CD14-positive monocyte (primary cell): ENCODE data around the gene CXCR5. TPM values are rescaled to one million over a fixed set of nuclear protein-coding genes. Genes with fewer than 3 reads are reported as not detected.

ENCODE experiments used
- DNase-seq, 3 donors: peaks; one replicate each; pipeline ENCODE4 v3.0.0-alpha.2; 2011 to 2022
- H2AFZ ChIP-seq: 2 replicates; pipeline ENCODE4 v1.6.0; 2012; ENCODE audit warnings: mild to moderate bottlenecking, low read depth, low read length, inconsistent platforms; ENCODE audit not compliant: insufficient read depth, poor library complexity, severe bottlenecking
- H3K27ac ChIP-seq, 2 donors: 1 replicate in 1 of 2; 2 replicates in 1 of 2; pipeline ENCODE4 v1.5.1; 2012 to 2013; ENCODE audit warnings: low read length in 2 of 2, control low read depth in 1 of 2, inconsistent platforms in 1 of 2, low read depth in 1 of 2, mild to moderate bottlenecking in 1 of 2
- H3K27me3 ChIP-seq, 2 donors: one replicate each; pipeline versions ENCODE4 v1.6.0 to v1.6.1; 2011 to 2013; ENCODE audit warnings: low read length in 2 of 2; ENCODE audit not compliant: control insufficient read depth in 2 of 2, insufficient read depth in 2 of 2
- H3K36me3 ChIP-seq, 2 donors: replicated peaks in 1 of 2; 1 replicate in 1 of 2; 2 replicates in 1 of 2; pipeline versions ENCODE4 v1.5.1 to v1.6.1; 2012 to 2013; ENCODE audit warnings: low read length in 2 of 2, control low read depth in 1 of 2, inconsistent platforms in 1 of 2, mild to moderate bottlenecking in 1 of 2; ENCODE audit not compliant: insufficient read depth in 2 of 2, control insufficient read depth in 1 of 2
- H3K4me1 ChIP-seq, 2 donors: 1 replicate in 1 of 2; 2 replicates in 1 of 2; pipeline versions ENCODE4 v1.5.1 to v1.6.1; 2012 to 2013; ENCODE audit warnings: low read length in 2 of 2, control low read depth in 1 of 2, inconsistent platforms in 1 of 2, mild to moderate bottlenecking in 1 of 2, moderate library complexity in 1 of 2; ENCODE audit not compliant: insufficient read depth in 2 of 2, control insufficient read depth in 1 of 2
- H3K4me2 ChIP-seq: replicated peaks from 2 replicates; pipeline ENCODE3; 2012; ENCODE audit warnings: low read length, moderate library complexity, mild to moderate bottlenecking; ENCODE audit not compliant: poor library complexity, severe bottlenecking; ENCODE audit errors: extremely low read depth
- H3K4me3 ChIP-seq, 3 experiments: fragments of 200-600 bp in 1 of 3; sonication (generic) in 1 of 3; replicated peaks in 1 of 3; 1 replicate in 2 of 3; 2 replicates in 1 of 3; pipeline ENCODE4 v1.5.1; 2011 to 2013; ENCODE audit warnings: low read length in 3 of 3, mild to moderate bottlenecking in 3 of 3, control low read depth in 2 of 3, low read depth in 2 of 3, inconsistent platforms in 1 of 3, moderate library complexity in 1 of 3
- H3K79me2 ChIP-seq: 2 replicates; pipeline ENCODE4 v1.6.0; 2012; ENCODE audit warnings: mild to moderate bottlenecking, control low read depth, inconsistent platforms, low read length, moderate library complexity; ENCODE audit not compliant: insufficient read depth
- H3K9ac ChIP-seq: 2 replicates; pipeline ENCODE4 v1.6.0; 2017; ENCODE audit warnings: low read length, mild to moderate bottlenecking; ENCODE audit not compliant: insufficient read depth, poor library complexity, severe bottlenecking
- H3K9me3 ChIP-seq, 2 donors: replicated peaks in 1 of 2; 1 replicate in 1 of 2; 2 replicates in 1 of 2; pipeline versions ENCODE4 v1.5.1 to v1.6.1; 2012 to 2013; ENCODE audit warnings: low read length in 2 of 2, control low read depth in 1 of 2; ENCODE audit not compliant: control insufficient read depth in 1 of 2, insufficient read depth in 1 of 2
- H4K20me1 ChIP-seq: 2 replicates; pipeline ENCODE4 v1.6.0; 2012; ENCODE audit warnings: mild to moderate bottlenecking, low read length, control low read depth, moderate library complexity; ENCODE audit not compliant: insufficient read depth
- H3K27ac Mint-ChIP-seq, 7 donors: one replicate each; pipeline ENCODE4 v1.8.0; 2020; ENCODE audit warnings: mild to moderate bottlenecking in 7 of 7, mixed read lengths in 7 of 7, moderate library complexity in 6 of 7, inconsistent platforms in 2 of 7
- H3K27me3 Mint-ChIP-seq, 3 donors: one replicate each; pipeline ENCODE4 v1.8.0; 2021 to 2022; ENCODE audit warnings: low read depth in 3 of 3, mild to moderate bottlenecking in 3 of 3, mixed read lengths in 3 of 3, moderate library complexity in 3 of 3, inconsistent platforms in 1 of 3
- H3K36me3 Mint-ChIP-seq, 2 donors: one replicate each; pipeline ENCODE4 v1.8.0; 2020; ENCODE audit warnings: mixed read lengths in 2 of 2, inconsistent platforms in 1 of 2, mild to moderate bottlenecking in 1 of 2
- H3K4me1 Mint-ChIP-seq: one replicate; pipeline ENCODE4 v1.8.0; 2020; ENCODE audit warnings: mild to moderate bottlenecking, mixed read lengths
- H3K4me3 Mint-ChIP-seq, 2 donors: one replicate each; pipeline ENCODE4 v1.8.0; 2020; ENCODE audit warnings: mild to moderate bottlenecking in 2 of 2, mixed read lengths in 2 of 2, moderate library complexity in 1 of 2
- H3K9me3 Mint-ChIP-seq, 7 donors: one replicate each; pipeline ENCODE4 v1.8.0; 2020 to 2022; ENCODE audit warnings: mixed read lengths in 7 of 7, mild to moderate bottlenecking in 6 of 7, moderate library complexity in 6 of 7, inconsistent platforms in 2 of 7
- WGBS: methylation state at CpG from one replicate; pipeline ENCODE4 v1.1.5; 2013; ENCODE audit warnings: missing lambda C conversion rate; ENCODE audit not compliant: insufficient coverage; 5-methylcytosine and 5-hydroxymethylcytosine counted together
- intact Hi-C, 2 donors: fragments of 100-400 bp; cut with micrococcal nuclease; formaldehyde crosslinking; loops; one replicate each; pipeline versions ENCODE4 v1.15.0 to v1.15.1; 2023
- polyA plus RNA-seq, 3 donors: library from polyadenylated mRNA; depleted of rRNA in 1 of 3; unstranded in 2 of 3; stranded (reverse) in 1 of 3; fragments of 300-500 nt in 2 of 3; fragments of >200 nt in 1 of 3; fragmentation: Illumina TruSeq in 2 of 3; gene quantifications; 1 replicate in 2 of 3; 2 replicates in 1 of 3; pipeline ENCODE4 v1.2.3, GENCODE V29; 2012 to 2021
- TF ChIP-seq, protein P1 (sequence below): fragments of 200-600 bp; IDR thresholded peaks from one replicate; pipeline ENCODE4 v1.8.0; 2022; ENCODE audit warnings: antibody characterized with exemption, mild to moderate bottlenecking

The CXCR5 gene
- polyA plus RNA-seq, 3 donors: 0.08 to 0.31 (median 0.09) TPM

DNA sequence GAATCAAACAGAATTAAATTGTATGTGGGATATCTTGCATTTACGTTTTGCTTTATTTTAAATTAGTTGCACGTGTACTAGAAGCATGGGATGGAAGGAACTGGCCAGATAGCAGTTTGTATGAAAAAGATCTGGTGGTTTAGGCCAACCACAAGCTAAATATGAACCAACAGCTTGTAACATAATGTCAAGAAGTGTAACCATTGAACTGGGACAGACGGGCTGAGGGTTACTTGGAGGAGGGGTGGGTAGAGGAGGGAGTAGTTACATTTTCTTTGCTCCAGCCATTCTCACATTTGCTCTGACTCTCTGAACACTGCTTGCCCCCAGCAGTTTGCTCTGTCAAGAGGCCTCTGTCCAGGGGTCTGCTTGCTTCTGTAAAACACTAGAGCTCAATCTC lies 31.7 kb upstream of the CXCR5 start:
- H3K27ac ChIP-seq: no peak overlapping the region
- Mint-ChIP-seq H3K36me3 (no peaks in the 10 kb centered on the region), H3K27ac (peak overlapping the region in 2 of 7 donors; percentile 2 to 10), H3K27me3 (peaks cover 1 to 6% (median 3%) of the 10 kb centered on the region in 3 donors), H3K9me3 (no peaks in the 10 kb centered on the region), H3K4me3 (no peak overlapping the region), H3K4me1 (peaks cover 10% of the 10 kb centered on the region)
- no peaks in the 10 kb centered on the region for H3K36me3 ChIP-seq
- intact Hi-C loops: no loop called here
- H3K4me1 ChIP-seq: no peaks in the 10 kb centered on the region
- no peak overlapping the region for H3K4me3 ChIP-seq
- no peak overlapping the region for H3K4me2 ChIP-seq
- peak overlapping the region; percentile 61 for H2AFZ ChIP-seq
- H3K9ac ChIP-seq: no peak overlapping the region
- H4K20me1 ChIP-seq: no peaks in the 10 kb centered on the region
- H3K27me3 ChIP-seq: no peaks in the 10 kb centered on the region
- H3K9me3 ChIP-seq: no peaks in the 10 kb centered on the region
- 0% methylated on average over 1 of the region's 3 CpGs for WGBS
- no peaks in the 10 kb centered on the region for H3K79me2 ChIP-seq
- TF ChIP-seq, protein P1, sequence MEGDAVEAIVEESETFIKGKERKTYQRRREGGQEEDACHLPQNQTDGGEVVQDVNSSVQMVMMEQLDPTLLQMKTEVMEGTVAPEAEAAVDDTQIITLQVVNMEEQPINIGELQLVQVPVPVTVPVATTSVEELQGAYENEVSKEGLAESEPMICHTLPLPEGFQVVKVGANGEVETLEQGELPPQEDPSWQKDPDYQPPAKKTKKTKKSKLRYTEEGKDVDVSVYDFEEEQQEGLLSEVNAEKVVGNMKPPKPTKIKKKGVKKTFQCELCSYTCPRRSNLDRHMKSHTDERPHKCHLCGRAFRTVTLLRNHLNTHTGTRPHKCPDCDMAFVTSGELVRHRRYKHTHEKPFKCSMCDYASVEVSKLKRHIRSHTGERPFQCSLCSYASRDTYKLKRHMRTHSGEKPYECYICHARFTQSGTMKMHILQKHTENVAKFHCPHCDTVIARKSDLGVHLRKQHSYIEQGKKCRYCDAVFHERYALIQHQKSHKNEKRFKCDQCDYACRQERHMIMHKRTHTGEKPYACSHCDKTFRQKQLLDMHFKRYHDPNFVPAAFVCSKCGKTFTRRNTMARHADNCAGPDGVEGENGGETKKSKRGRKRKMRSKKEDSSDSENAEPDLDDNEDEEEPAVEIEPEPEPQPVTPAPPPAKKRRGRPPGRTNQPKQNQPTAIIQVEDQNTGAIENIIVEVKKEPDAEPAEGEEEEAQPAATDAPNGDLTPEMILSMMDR: no peak
- no peak for DNase-seq

DNA sequence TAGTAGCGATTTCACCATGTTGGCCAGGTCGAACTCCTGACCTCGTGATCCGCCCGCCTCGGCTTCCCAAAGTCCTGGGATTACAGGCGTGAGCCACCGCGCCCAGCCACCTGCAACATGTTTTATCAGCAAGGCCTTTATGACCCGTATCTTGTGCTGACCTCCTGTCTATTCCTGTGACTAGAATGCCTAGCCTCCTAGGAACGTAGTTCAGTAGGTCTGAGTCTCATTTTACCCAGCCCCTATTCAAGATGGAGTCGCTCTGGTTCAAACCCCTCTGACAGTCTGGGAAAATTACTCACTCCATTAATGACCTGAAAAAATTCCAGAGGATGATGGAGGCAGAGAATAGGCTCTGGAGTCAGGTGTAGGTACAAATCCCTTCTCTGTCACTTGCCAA lies 30.0 kb upstream of the CXCR5 start:
- no peaks in the 10 kb centered on the region for H3K36me3 Mint-ChIP-seq
- H3K4me1 Mint-ChIP-seq: peaks cover 10% of the 10 kb centered on the region
- Histone ChIP-seq H3K36me3 (no peaks in the 10 kb centered on the region), H3K9me3 (no peaks in the 10 kb centered on the region), H3K27me3 (no peaks in the 10 kb centered on the region), H3K4me2 (no peak overlapping the region), H3K4me3 (no peak overlapping the region), H4K20me1 (no peaks in the 10 kb centered on the region), H3K79me2 (no peaks in the 10 kb centered on the region), H3K9ac (no peak overlapping the region), H2AFZ (no peak overlapping the region), H3K27ac (no peak overlapping the region), H3K4me1 (no peaks in the 10 kb centered on the region)
- TF ChIP-seq, protein P1: no peak
- no peak overlapping the region for H3K4me3 Mint-ChIP-seq
- no peaks in the 10 kb centered on the region for H3K9me3 Mint-ChIP-seq
- peaks cover 0 to 4% (median 1%) of the 10 kb centered on the region in 3 donors for H3K27me3 Mint-ChIP-seq
- 100% methylated on average over 12 of the region's 12 CpGs for WGBS
- H3K27ac Mint-ChIP-seq: peak overlapping the region in 1 of 7 donors; percentile 46
- no peak for DNase-seq
- intact Hi-C loops: no loop called here
